Measurements from ENCODE around the gene KIF20A. TPM values are rescaled to one million over a fixed set of nuclear protein-coding genes. Genes with fewer than 3 reads are reported as not detected.

The KIF20A gene
- total RNA-seq, 1 experiment from 2014 or later: 74.2 TPM

DNA sequence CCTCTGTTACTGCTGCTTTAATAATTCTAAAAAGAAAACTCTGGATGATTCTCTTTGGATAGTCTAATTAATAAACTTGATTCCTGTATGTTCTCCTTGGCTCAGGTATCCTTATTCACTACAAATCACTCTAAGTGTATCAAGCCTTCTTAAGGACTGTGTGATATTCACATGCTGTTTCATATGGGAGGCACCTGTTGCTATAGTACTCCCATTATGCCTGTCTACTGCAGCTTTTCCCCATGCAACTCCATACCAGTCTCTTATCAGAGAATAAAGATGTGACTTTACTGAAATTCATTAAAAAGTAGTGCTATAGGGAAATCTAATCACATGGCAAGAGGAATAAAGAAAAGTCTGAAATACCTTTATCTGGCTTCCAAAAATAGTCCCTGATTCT lies 15.2 kb upstream of the KIF20A start:
- Histone ChIP-seq H3K4me3 (replicated peaks in 1 of 2; ENCODE audit: low read depth in 1 of 2, low read length in 2 of 2) (no peak overlapping the region), H4K20me1 (ENCODE audit: insufficient read depth) (no peaks in the 10 kb centered on the region), H3K4me1 (ENCODE audit: control insufficient read depth in 1 of 2, insufficient read depth in 2 of 2, low read length in 2 of 2) (no peaks in the 10 kb centered on the region), H3K27me3 (ENCODE audit: insufficient read depth, low read length) (no peaks in the 10 kb centered on the region), H3K79me2 (ENCODE audit: insufficient read depth, low read length) (no peaks in the 10 kb centered on the region), H3K36me3 (ENCODE audit: control insufficient read depth in 1 of 2, insufficient read depth in 2 of 2, low read length in 2 of 2) (peaks cover 86 to 87% of the 10 kb centered on the region in 2 experiments), H3K27ac (ENCODE audit: low read depth, low read length) (no peak overlapping the region), H2AFZ (ENCODE audit: low read depth, low read length, poor library complexity, severe bottlenecking) (no peak overlapping the region), H3K4me2 (ENCODE audit: low read length) (no peak overlapping the region), H3K9ac (ENCODE audit: low read length) (no peak overlapping the region), H3K9me2 (ENCODE audit: insufficient read depth) (no peaks in the 10 kb centered on the region), H3K9me3 (ENCODE audit: control insufficient read depth in 1 of 2, insufficient read depth in 1 of 2, low read depth in 1 of 2, low read length in 2 of 2) (no peaks in the 10 kb centered on the region)
- BruUV-seq (replicated peaks): no TSS peak
- intact Hi-C loops (cut with micrococcal nuclease): no loop called here
- DNase-seq (ENCODE audit: low read depth, low spot score) (no peak), ATAC-seq (no peak)
- TF ChIP-seq, protein P1, sequence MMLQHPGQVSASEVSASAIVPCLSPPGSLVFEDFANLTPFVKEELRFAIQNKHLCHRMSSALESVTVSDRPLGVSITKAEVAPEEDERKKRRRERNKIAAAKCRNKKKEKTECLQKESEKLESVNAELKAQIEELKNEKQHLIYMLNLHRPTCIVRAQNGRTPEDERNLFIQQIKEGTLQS (IDR thresholded peaks at IDR 0.05): no peak
- TF ChIP-seq CBX3 (IDR thresholded peaks at IDR 0.05; ENCODE audit: low read depth) (no peak), SRF (IDR thresholded peaks at IDR 0.05; ENCODE audit: low read depth) (no peak), RAD21 (IDR thresholded peaks at IDR 0.05; ENCODE audit: low read depth) (no peak), SP1 (IDR thresholded peaks at IDR 0.05; ENCODE audit: low read depth) (no peak), POLR2AphosphoS5 (IDR thresholded peaks at IDR 0.05; ENCODE audit: low read depth, low read length) (no peak), EZH2 (IDR thresholded peaks at IDR 0.05) (no peak), ELF1 (IDR thresholded peaks at IDR 0.05; ENCODE audit: borderline replicate concordance, low read depth) (no peak), ZFX (IDR thresholded peaks at IDR 0.05) (no peak), TCF7L2 (IDR thresholded peaks at IDR 0.05; ENCODE audit: borderline replicate concordance, extremely low read depth, insufficient read depth, insufficient read length) (no peak), FOSL1 (IDR thresholded peaks at IDR 0.05; ENCODE audit: low read depth) (no peak), EZH2phosphoT487 (IDR thresholded peaks at IDR 0.05; ENCODE audit: borderline replicate concordance) (no peak), EGR1 (IDR thresholded peaks at IDR 0.05; ENCODE audit: low read depth) (no peak), ZNF274 (IDR thresholded peaks at IDR 0.05; ENCODE audit: low read depth, low read length) (no peak), JUND (IDR thresholded peaks at IDR 0.05) (no peak), POLR2A (IDR thresholded peaks at IDR 0.05; ENCODE audit: borderline replicate concordance, extremely low read depth, insufficient read depth, insufficient read length) (no peak), YY1 (IDR thresholded peaks at IDR 0.05; ENCODE audit: extremely low read depth, insufficient replicate concordance, low read depth, low read length) (no peak)
- TF ChIP-seq, protein P2, sequence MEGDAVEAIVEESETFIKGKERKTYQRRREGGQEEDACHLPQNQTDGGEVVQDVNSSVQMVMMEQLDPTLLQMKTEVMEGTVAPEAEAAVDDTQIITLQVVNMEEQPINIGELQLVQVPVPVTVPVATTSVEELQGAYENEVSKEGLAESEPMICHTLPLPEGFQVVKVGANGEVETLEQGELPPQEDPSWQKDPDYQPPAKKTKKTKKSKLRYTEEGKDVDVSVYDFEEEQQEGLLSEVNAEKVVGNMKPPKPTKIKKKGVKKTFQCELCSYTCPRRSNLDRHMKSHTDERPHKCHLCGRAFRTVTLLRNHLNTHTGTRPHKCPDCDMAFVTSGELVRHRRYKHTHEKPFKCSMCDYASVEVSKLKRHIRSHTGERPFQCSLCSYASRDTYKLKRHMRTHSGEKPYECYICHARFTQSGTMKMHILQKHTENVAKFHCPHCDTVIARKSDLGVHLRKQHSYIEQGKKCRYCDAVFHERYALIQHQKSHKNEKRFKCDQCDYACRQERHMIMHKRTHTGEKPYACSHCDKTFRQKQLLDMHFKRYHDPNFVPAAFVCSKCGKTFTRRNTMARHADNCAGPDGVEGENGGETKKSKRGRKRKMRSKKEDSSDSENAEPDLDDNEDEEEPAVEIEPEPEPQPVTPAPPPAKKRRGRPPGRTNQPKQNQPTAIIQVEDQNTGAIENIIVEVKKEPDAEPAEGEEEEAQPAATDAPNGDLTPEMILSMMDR (IDR thresholded peaks at IDR 0.05 in 2 of 3, conservative IDR thresholded peaks at IDR 0.05 in 1 of 3; ENCODE audit: borderline replicate concordance in 1 of 3, insufficient read depth in 1 of 3, low read depth in 2 of 3, low read length in 2 of 3): no peak
- TF ChIP-seq, protein P3, sequence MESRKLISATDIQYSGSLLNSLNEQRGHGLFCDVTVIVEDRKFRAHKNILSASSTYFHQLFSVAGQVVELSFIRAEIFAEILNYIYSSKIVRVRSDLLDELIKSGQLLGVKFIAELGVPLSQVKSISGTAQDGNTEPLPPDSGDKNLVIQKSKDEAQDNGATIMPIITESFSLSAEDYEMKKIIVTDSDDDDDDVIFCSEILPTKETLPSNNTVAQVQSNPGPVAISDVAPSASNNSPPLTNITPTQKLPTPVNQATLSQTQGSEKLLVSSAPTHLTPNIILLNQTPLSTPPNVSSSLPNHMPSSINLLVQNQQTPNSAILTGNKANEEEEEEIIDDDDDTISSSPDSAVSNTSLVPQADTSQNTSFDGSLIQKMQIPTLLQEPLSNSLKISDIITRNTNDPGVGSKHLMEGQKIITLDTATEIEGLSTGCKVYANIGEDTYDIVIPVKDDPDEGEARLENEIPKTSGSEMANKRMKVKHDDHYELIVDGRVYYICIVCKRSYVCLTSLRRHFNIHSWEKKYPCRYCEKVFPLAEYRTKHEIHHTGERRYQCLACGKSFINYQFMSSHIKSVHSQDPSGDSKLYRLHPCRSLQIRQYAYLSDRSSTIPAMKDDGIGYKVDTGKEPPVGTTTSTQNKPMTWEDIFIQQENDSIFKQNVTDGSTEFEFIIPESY (IDR thresholded peaks at IDR 0.05; ENCODE audit: extremely low read depth, insufficient replicate concordance, low read length): no peak
- TF ChIP-seq, protein P4, sequence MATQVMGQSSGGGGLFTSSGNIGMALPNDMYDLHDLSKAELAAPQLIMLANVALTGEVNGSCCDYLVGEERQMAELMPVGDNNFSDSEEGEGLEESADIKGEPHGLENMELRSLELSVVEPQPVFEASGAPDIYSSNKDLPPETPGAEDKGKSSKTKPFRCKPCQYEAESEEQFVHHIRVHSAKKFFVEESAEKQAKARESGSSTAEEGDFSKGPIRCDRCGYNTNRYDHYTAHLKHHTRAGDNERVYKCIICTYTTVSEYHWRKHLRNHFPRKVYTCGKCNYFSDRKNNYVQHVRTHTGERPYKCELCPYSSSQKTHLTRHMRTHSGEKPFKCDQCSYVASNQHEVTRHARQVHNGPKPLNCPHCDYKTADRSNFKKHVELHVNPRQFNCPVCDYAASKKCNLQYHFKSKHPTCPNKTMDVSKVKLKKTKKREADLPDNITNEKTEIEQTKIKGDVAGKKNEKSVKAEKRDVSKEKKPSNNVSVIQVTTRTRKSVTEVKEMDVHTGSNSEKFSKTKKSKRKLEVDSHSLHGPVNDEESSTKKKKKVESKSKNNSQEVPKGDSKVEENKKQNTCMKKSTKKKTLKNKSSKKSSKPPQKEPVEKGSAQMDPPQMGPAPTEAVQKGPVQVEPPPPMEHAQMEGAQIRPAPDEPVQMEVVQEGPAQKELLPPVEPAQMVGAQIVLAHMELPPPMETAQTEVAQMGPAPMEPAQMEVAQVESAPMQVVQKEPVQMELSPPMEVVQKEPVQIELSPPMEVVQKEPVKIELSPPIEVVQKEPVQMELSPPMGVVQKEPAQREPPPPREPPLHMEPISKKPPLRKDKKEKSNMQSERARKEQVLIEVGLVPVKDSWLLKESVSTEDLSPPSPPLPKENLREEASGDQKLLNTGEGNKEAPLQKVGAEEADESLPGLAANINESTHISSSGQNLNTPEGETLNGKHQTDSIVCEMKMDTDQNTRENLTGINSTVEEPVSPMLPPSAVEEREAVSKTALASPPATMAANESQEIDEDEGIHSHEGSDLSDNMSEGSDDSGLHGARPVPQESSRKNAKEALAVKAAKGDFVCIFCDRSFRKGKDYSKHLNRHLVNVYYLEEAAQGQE (IDR thresholded peaks at IDR 0.05; ENCODE audit: low read depth): no peak
- ChIA-PET POLR2A (no interaction called here), RAD21 (ENCODE audit: low non-redundant PET in 1 of 2, low total read pairs in 2 of 2, uncharacterized antibody in 2 of 2, unreplicated experiment in 2 of 2) (no interaction called here), CTCF (no interaction called here)

Data from HCT116 (cell line).